Neuronal stem cell (in vitro differentiated cells): Measurements from ENCODE around the gene PIEZO1.
A peak's percentile ranks its signal among the peaks of the same experiment; 100 is the strongest.

ENCODE experiments used
- DNase-seq: peaks from one replicate; pipeline ENCODE4 v3.0.0-alpha.2; 2013; ENCODE audit warnings: low spot score
- H2AFZ ChIP-seq: one replicate; pipeline ENCODE4 v1.6.1; 2013; ENCODE audit warnings: mild to moderate bottlenecking, low read length, inconsistent platforms
- H2AK5ac ChIP-seq: 2 replicates; pipeline ENCODE4 v1.6.1; 2013; ENCODE audit warnings: low read depth, mild to moderate bottlenecking, inconsistent platforms, low read length, moderate library complexity, mixed read lengths
- H2BK120ac ChIP-seq: 2 replicates; pipeline ENCODE4 v1.6.1; 2013; ENCODE audit warnings: low read depth, mild to moderate bottlenecking, inconsistent platforms, low read length, moderate library complexity, mixed read lengths
- H2BK12ac ChIP-seq: one replicate; pipeline ENCODE4 v1.6.1; 2013; ENCODE audit warnings: low read length, inconsistent platforms
- H2BK15ac ChIP-seq: 2 replicates; pipeline ENCODE4 v1.6.1; 2013; ENCODE audit warnings: mild to moderate bottlenecking, low read length, inconsistent platforms, mixed read lengths
- H2BK5ac ChIP-seq: one replicate; pipeline ENCODE4 v1.6.1; 2013; ENCODE audit warnings: inconsistent platforms, mild to moderate bottlenecking, low read length, moderate library complexity
- H3K14ac ChIP-seq: one replicate; pipeline ENCODE4 v1.6.1; 2013; ENCODE audit warnings: low read length, inconsistent platforms
- H3K18ac ChIP-seq: 2 replicates; pipeline ENCODE4 v1.6.1; 2013; ENCODE audit warnings: low read length, inconsistent platforms
- H3K23ac ChIP-seq: 2 replicates; pipeline ENCODE4 v1.6.1; 2013; ENCODE audit warnings: low read depth, mild to moderate bottlenecking, mixed read lengths, low read length, inconsistent platforms; ENCODE audit not compliant: poor library complexity
- H3K27ac ChIP-seq: replicated peaks from 3 replicates; pipeline ENCODE4 v1.5.1; 2013; ENCODE audit warnings: low read length, inconsistent platforms
- H3K27me3 ChIP-seq, 3 experiments: 2 replicates each; pipeline ENCODE4 v1.6.1; 2013; ENCODE audit warnings: low read length in 3 of 3, mild to moderate bottlenecking in 2 of 3, inconsistent platforms in 1 of 3, low read depth in 1 of 3, mixed read lengths in 1 of 3, moderate library complexity in 1 of 3; ENCODE audit not compliant: control insufficient read depth in 3 of 3, insufficient read depth in 3 of 3
- H3K36me3 ChIP-seq, 2 donors: replicated peaks in 1 of 2; 2 replicates each; pipeline ENCODE4 v1.6.1; 2013; ENCODE audit warnings: low read length in 2 of 2; ENCODE audit not compliant: control insufficient read depth in 2 of 2, insufficient read depth in 2 of 2
- H3K4ac ChIP-seq: 2 replicates; pipeline ENCODE4 v1.6.1; 2013; ENCODE audit warnings: inconsistent platforms, mild to moderate bottlenecking, low read length, moderate library complexity
- H3K4me1 ChIP-seq, 2 donors: 1 replicate in 1 of 2; 2 replicates in 1 of 2; pipeline ENCODE4 v1.6.1; 2013; ENCODE audit warnings: low read length in 2 of 2, low read depth in 1 of 2; ENCODE audit not compliant: control insufficient read depth in 2 of 2, insufficient read depth in 1 of 2
- H3K4me2 ChIP-seq: one replicate; pipeline ENCODE4 v1.6.1; 2013; ENCODE audit warnings: mild to moderate bottlenecking, low read length, inconsistent platforms; ENCODE audit not compliant: insufficient read depth, poor library complexity, severe bottlenecking
- H3K4me3 ChIP-seq, 2 donors: 2 replicates each; pipeline ENCODE4 v1.5.1; 2013; ENCODE audit warnings: low read length in 2 of 2, mild to moderate bottlenecking in 2 of 2, inconsistent platforms in 1 of 2, moderate library complexity in 1 of 2
- H3K79me1 ChIP-seq: one replicate; pipeline ENCODE4 v1.6.1; 2013; ENCODE audit warnings: low read depth, mild to moderate bottlenecking, inconsistent platforms, low read length, moderate library complexity
- H3K9ac ChIP-seq: one replicate; pipeline ENCODE4 v1.6.1; 2013; ENCODE audit warnings: mild to moderate bottlenecking, low read depth, low read length, inconsistent platforms; ENCODE audit not compliant: poor library complexity
- H3K9me3 ChIP-seq, 2 donors: replicated peaks in 1 of 2; 2 replicates each; pipeline versions ENCODE3 to v1.6.1; 2013; ENCODE audit warnings: low read length in 2 of 2, mild to moderate bottlenecking in 2 of 2, inconsistent platforms in 1 of 2, low read depth in 1 of 2, mixed read lengths in 1 of 2, moderate library complexity in 1 of 2; ENCODE audit not compliant: control insufficient read depth in 2 of 2, insufficient read depth in 1 of 2
- H4K8ac ChIP-seq: one replicate; pipeline ENCODE4 v1.6.1; 2013; ENCODE audit warnings: low read depth, mild to moderate bottlenecking, inconsistent platforms, low read length, moderate library complexity
- H4K91ac ChIP-seq: one replicate; pipeline ENCODE4 v1.6.1; 2013; ENCODE audit warnings: low read length, low read depth, mild to moderate bottlenecking, inconsistent platforms; ENCODE audit not compliant: poor library complexity
- WGBS, 2 donors: extraction: QIAGEN DNeasy Blood & Tissue Kit; methylation state at CpG; one replicate each; pipeline ENCODE4 v1.1.7; 2013; ENCODE audit warnings: missing lambda C conversion rate in 2 of 2, mixed read lengths in 1 of 2; ENCODE audit not compliant: insufficient read length in 2 of 2, insufficient replicate concordance in 1 of 2; ENCODE audit errors: extremely low coverage in 2 of 2; 5-methylcytosine and 5-hydroxymethylcytosine counted together

PIEZO1 gene

GRCh38 chr16:88754109-88754911 lies 30.7 kb downstream of the PIEZO1 start:
- peak overlapping the region; percentile 77 for H3K14ac ChIP-seq
- peak overlapping the region; percentile 92 for H3K23ac ChIP-seq
- H3K79me1 ChIP-seq, result peaks cover under 1% of the 10 kb centered on the region
- peak overlapping the region; percentile 64 for H4K91ac ChIP-seq
- no CpG with 5 or more reads among the region's 28 CpGs for WGBS, 2 donors
- H3K9me3 ChIP-seq, result no peaks in the 10 kb centered on the region
- no peak overlapping the region for H3K27ac ChIP-seq
- no peak overlapping the region for H2AFZ ChIP-seq
- H2BK120ac ChIP-seq, result peak overlapping the region; percentile 88
- peak overlapping the region; percentile 97 for H2BK12ac ChIP-seq
- peak overlapping the region; percentile 95 for H2BK15ac ChIP-seq
- H4K8ac ChIP-seq, result no peak overlapping the region
- peaks cover 4 to 10% of the 10 kb centered on the region in 2 donors for H3K4me1 ChIP-seq
- H3K18ac ChIP-seq, result peak overlapping the region; percentile 85
- H3K9ac ChIP-seq, result no peak overlapping the region
- no peak overlapping the region for H3K4me2 ChIP-seq
- peak overlapping the region; percentile 30 for H2BK5ac ChIP-seq
- peak overlapping the region in 1 of 2 donors; percentile 43 for H3K4me3 ChIP-seq
- no peak overlapping the region for H3K4ac ChIP-seq
- no peaks in the 10 kb centered on the region for H3K36me3 ChIP-seq
- peak overlapping the region; percentile 86 for H2AK5ac ChIP-seq
- no peak for DNase-seq
- no peaks in the 10 kb centered on the region for H3K27me3 ChIP-seq

- DNase-seq, result no peak
- H3K9ac ChIP-seq, result no peak overlapping the region
These were observed 31.4 kb downstream of the PIEZO1 start for GRCh38 chr16:88753602-88754001.

GRCh38 chr16:88753191-88753590 lies 31.8 kb downstream of the PIEZO1 start:
- H4K91ac ChIP-seq, result no peak overlapping the region
- H2BK120ac ChIP-seq, result no peak overlapping the region
- H2AK5ac ChIP-seq, result peak overlapping the region; percentile 86
- H3K4me3 ChIP-seq, result no peak overlapping the region
- WGBS, 2 donors, result no CpG with 5 or more reads among the region's 13 CpGs
- H3K36me3 ChIP-seq, result no peaks in the 10 kb centered on the region
- H3K4ac ChIP-seq, result no peak overlapping the region
- no peak overlapping the region for H3K14ac ChIP-seq
- peak overlapping the region; percentile 10 for H2BK5ac ChIP-seq
- no peak overlapping the region for H3K23ac ChIP-seq
- no peaks in the 10 kb centered on the region for H3K27me3 ChIP-seq
- no peak overlapping the region for H2BK12ac ChIP-seq
- H3K27ac ChIP-seq, result no peak overlapping the region
- H2AFZ ChIP-seq, result no peak overlapping the region
- no peak overlapping the region for H4K8ac ChIP-seq
- no peak overlapping the region for H2BK15ac ChIP-seq
- peaks cover 2% of the 10 kb centered on the region for H3K79me1 ChIP-seq
- no peak overlapping the region for H3K9ac ChIP-seq
- H3K18ac ChIP-seq, result peak overlapping the region; percentile 52
- no peaks in the 10 kb centered on the region for H3K9me3 ChIP-seq
- no peak overlapping the region for H3K4me2 ChIP-seq
- no peak for DNase-seq
- H3K4me1 ChIP-seq, result peaks cover 4 to 9% of the 10 kb centered on the region in 2 donors

More at GRCh38 chr16:88753602-88754001, 31.4 kb downstream of the PIEZO1 start:
- WGBS, 2 donors, result no CpG with 5 or more reads among the region's 11 CpGs
- no peak overlapping the region for H2BK12ac ChIP-seq
- H3K9me3 ChIP-seq, result no peaks in the 10 kb centered on the region
- no peak overlapping the region for H3K27ac ChIP-seq
- H3K27me3 ChIP-seq, result no peaks in the 10 kb centered on the region
- no peak overlapping the region for H4K91ac ChIP-seq
- H3K4me3 ChIP-seq, result no peak overlapping the region
- H3K4ac ChIP-seq, result no peak overlapping the region
- no peaks in the 10 kb centered on the region for H3K36me3 ChIP-seq
- H3K79me1 ChIP-seq, result peaks cover 2% of the 10 kb centered on the region
- peaks cover 4 to 9% of the 10 kb centered on the region in 2 donors for H3K4me1 ChIP-seq
- H3K4me2 ChIP-seq, result no peak overlapping the region
- peak overlapping the region; percentile 67 for H2BK120ac ChIP-seq
- H3K18ac ChIP-seq, result peak overlapping the region; percentile 7
- H2AFZ ChIP-seq, result no peak overlapping the region
- H3K14ac ChIP-seq, result no peak overlapping the region
- peak overlapping the region; percentile 86 for H2AK5ac ChIP-seq
- H2BK5ac ChIP-seq, result peak overlapping the region; percentile 10
- H4K8ac ChIP-seq, result no peak overlapping the region
- peak overlapping the region; percentile 85 for H3K23ac ChIP-seq
- H2BK15ac ChIP-seq, result peak overlapping the region; percentile 95

GRCh38 chr16:88752386-88753002 lies 32.5 kb downstream of the PIEZO1 start:
- H3K14ac ChIP-seq, result peak overlapping the region; percentile 56
- H3K79me1 ChIP-seq, result peaks cover 2% of the 10 kb centered on the region
- H3K23ac ChIP-seq, result no peak overlapping the region
- peak overlapping the region; percentile 41 for H3K18ac ChIP-seq
- H2BK12ac ChIP-seq, result no peak overlapping the region
- H4K8ac ChIP-seq, result no peak overlapping the region
- H2BK120ac ChIP-seq, result no peak overlapping the region
- H3K36me3 ChIP-seq, result no peaks in the 10 kb centered on the region
- H3K9ac ChIP-seq, result peak overlapping the region; percentile 30
- H2AK5ac ChIP-seq, result peak overlapping the region; percentile 83
- no peaks in the 10 kb centered on the region for H3K9me3 ChIP-seq
- no CpG with 5 or more reads among the region's 16 CpGs for WGBS, 2 donors
- H3K4me2 ChIP-seq, result no peak overlapping the region
- H3K4me1 ChIP-seq, result peaks cover 4 to 9% of the 10 kb centered on the region in 2 donors
- H3K4me3 ChIP-seq, result no peak overlapping the region
- no peak overlapping the region for H3K4ac ChIP-seq
- no peak for DNase-seq
- no peaks in the 10 kb centered on the region for H3K27me3 ChIP-seq
- no peak overlapping the region for H2AFZ ChIP-seq
- H2BK5ac ChIP-seq, result no peak overlapping the region
- H2BK15ac ChIP-seq, result no peak overlapping the region
- H3K27ac ChIP-seq, result no peak overlapping the region
- no peak overlapping the region for H4K91ac ChIP-seq
